Astrocyte of the spinal cord (primary cell): Measurements from ENCODE around the gene RAB30.
A peak's percentile ranks its signal among the peaks of the same experiment; 100 is the strongest.

Experiments used
- DNase-seq: peaks from one replicate; pipeline ENCODE4 v3.0.0; 2011; ENCODE audit warnings: low read depth, low spot score
- H3K4me3 ChIP-seq: 2 replicates; pipeline ENCODE4 v1.5.1; 2011; ENCODE audit warnings: low read depth, mild to moderate bottlenecking, low read length, moderate library complexity
- in situ Hi-C: cut with HindIII; loops from 2 replicates; pipeline ENCODE4 v1.10.0; 2017; ENCODE audit warnings: low sequenced_read_pairs
- TF ChIP-seq, protein P1 (sequence below): IDR thresholded peaks from 2 replicates; pipeline ENCODE4 v1.5.1; 2012; ENCODE audit warnings: low read depth, mild to moderate bottlenecking, low read length, inconsistent platforms

The RAB30 gene

DNA sequence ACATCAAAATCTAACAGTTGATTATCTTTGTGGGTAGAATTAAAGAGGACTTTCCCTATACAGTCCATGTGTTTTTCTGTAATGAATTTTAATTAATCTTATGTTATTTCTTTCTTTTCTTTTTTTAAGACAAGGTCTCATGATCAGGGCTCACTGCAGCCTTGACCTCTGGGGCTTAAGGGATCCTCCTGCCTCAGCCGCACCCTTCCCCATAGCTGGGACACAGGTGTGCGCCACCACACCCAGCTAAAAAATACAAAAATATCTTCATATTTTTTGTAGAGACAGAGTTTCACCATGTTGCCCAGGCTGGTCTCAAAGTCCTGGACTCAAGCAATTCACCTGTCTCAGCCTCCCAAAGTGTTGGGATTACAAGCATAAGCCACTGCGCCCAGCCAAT lies 7.7 kb downstream of the RAB30 start:
- in situ Hi-C loops: no loop called here
- no peak for DNase-seq
- TF ChIP-seq, protein P1, sequence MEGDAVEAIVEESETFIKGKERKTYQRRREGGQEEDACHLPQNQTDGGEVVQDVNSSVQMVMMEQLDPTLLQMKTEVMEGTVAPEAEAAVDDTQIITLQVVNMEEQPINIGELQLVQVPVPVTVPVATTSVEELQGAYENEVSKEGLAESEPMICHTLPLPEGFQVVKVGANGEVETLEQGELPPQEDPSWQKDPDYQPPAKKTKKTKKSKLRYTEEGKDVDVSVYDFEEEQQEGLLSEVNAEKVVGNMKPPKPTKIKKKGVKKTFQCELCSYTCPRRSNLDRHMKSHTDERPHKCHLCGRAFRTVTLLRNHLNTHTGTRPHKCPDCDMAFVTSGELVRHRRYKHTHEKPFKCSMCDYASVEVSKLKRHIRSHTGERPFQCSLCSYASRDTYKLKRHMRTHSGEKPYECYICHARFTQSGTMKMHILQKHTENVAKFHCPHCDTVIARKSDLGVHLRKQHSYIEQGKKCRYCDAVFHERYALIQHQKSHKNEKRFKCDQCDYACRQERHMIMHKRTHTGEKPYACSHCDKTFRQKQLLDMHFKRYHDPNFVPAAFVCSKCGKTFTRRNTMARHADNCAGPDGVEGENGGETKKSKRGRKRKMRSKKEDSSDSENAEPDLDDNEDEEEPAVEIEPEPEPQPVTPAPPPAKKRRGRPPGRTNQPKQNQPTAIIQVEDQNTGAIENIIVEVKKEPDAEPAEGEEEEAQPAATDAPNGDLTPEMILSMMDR: no peak
- H3K4me3 ChIP-seq: no peak overlapping the region

- TF ChIP-seq, protein P1: no peak
- in situ Hi-C loops: no loop called here
- no peak overlapping the region for H3K4me3 ChIP-seq
- DNase-seq: peak; percentile 81
Observed at GRCh38 chr11:83063073-83063754, 8.5 kb downstream of the RAB30 start.

DNA sequence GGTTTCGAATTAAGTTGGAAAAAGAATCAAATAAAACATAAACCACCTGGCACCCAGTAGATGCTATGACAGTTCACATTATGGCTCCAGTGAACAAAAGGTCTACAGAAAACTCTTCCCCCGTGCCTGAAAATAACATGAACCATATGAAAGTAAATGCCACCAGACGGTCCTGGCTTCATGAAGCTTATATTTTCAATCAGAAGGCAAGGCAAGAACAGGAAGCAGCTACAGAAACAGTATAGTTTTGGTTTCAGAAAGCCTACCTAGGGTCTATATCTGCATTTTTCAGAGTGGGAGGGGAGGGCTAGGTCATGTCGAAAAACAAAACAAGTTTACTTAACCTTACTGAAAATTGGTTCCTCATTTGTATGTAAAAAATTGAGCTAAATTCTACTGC lies 9.8 kb downstream of the RAB30 start:
- in situ Hi-C loops: no loop called here
- no peak for DNase-seq
- no peak overlapping the region for H3K4me3 ChIP-seq
- TF ChIP-seq, protein P1: no peak

- in situ Hi-C loops: no loop called here
- TF ChIP-seq, protein P1: no peak
- no peak overlapping the region for H3K4me3 ChIP-seq
- DNase-seq: no peak
Observed at GRCh38 chr11:83060965-83061364, 10.7 kb downstream of the RAB30 start.

DNA sequence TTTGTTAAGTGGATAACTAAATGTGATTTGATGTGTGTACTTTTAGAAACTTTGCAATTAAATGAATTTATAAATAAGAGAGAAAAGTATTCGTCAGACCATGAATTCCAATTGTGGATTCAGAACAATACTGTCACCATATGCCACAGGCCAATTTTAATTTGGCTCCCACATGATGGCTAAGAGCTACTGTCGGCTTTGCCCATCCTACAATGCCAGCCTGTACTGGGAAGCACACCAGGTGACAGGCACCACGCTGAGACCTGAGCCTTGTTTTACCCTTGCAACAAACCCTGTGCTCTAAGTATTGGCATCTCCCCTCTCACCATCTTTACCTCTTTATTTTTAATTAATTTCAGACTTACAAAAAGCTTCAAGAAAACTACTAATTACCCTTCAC lies 14.0 kb downstream of the RAB30 start:
- in situ Hi-C loops: no loop called here
- no peak for DNase-seq
- no peak overlapping the region for H3K4me3 ChIP-seq
- TF ChIP-seq, protein P1: no peak

- TF ChIP-seq, protein P1: no peak
- no peak for DNase-seq
- no peak overlapping the region for H3K4me3 ChIP-seq
- in situ Hi-C loops: no loop called here
Observed at GRCh38 chr11:83056611-83057010, 15.1 kb downstream of the RAB30 start.
